Measurements from ENCODE around the gene SLC66A2.
"Not testable (repeated sequence)": the region's sequence is repeated elsewhere in the genome, so short reads cannot be mapped to it uniquely, and the experiment has no call there.

Gene SLC66A2

GRCh38 chr18:79877163-79878091 lies 74.0 kb downstream of the SLC66A2 start:
- DNase-seq: no peak

GRCh38 chr18:79876497-79876896 lies 75.0 kb downstream of the SLC66A2 start:
- DNase-seq: no peak

- no peak for DNase-seq
Observed at GRCh38 chr18:79875931-79876461, 75.5 kb downstream of the SLC66A2 start.

GRCh38 chr18:79875531-79875919 lies 75.9 kb downstream of the SLC66A2 start:
- DNase-seq: no peak

- no peak for DNase-seq
Observed at GRCh38 chr18:79874553-79875530, 76.6 kb downstream of the SLC66A2 start.

- no peak for DNase-seq
Observed at GRCh38 chr18:79873449-79874110, 77.9 kb downstream of the SLC66A2 start.

- no peak for DNase-seq
Observed at GRCh38 chr18:79872527-79873444, 78.7 kb downstream of the SLC66A2 start.

- no peak for DNase-seq
Observed at GRCh38 chr18:79871481-79872091, 79.9 kb downstream of the SLC66A2 start.

GRCh38 chr18:79871026-79871390 lies 80.4 kb downstream of the SLC66A2 start:
- no peak for DNase-seq

- DNase-seq: no peak
Observed at GRCh38 chr18:79870301-79871025, 81.0 kb downstream of the SLC66A2 start.

GRCh38 chr18:79869591-79870300 lies 81.7 kb downstream of the SLC66A2 start:
- DNase-seq: no peak

GRCh38 chr18:79868811-79869541 lies 82.5 kb downstream of the SLC66A2 start:
- no peak for DNase-seq

- no peak for DNase-seq
Observed at GRCh38 chr18:79868168-79868784, 83.2 kb downstream of the SLC66A2 start.

GRCh38 chr18:79867666-79868065 lies 83.8 kb downstream of the SLC66A2 start:
- DNase-seq: no peak

GRCh38 chr18:79866889-79867574 lies 84.4 kb downstream of the SLC66A2 start:
- no peak for DNase-seq

- not testable (repeated sequence) for DNase-seq
Observed at GRCh38 chr18:79865951-79866350, 85.5 kb downstream of the SLC66A2 start.

GRCh38 chr18:79864955-79865354 lies 86.5 kb downstream of the SLC66A2 start:
- not testable (repeated sequence) for DNase-seq

Data from NCI-H510A (cell line).